22Rv1 (cell line): ENCODE data around the gene GSG1L.

Experiments used
- ZFX ChIP-seq: fragments of 450-650 bp; IDR thresholded peaks from 2 replicates; pipeline ENCODE4 v1.6.1; 2017; ENCODE audit warnings: antibody characterized with exemption, borderline replicate concordance
- TF ChIP-seq, protein P1 (sequence below): fragments of 450-650 bp; IDR thresholded peaks from 2 replicates; pipeline ENCODE4 v1.5.1; 2017; ENCODE audit warnings: mild to moderate bottlenecking

DNA sequence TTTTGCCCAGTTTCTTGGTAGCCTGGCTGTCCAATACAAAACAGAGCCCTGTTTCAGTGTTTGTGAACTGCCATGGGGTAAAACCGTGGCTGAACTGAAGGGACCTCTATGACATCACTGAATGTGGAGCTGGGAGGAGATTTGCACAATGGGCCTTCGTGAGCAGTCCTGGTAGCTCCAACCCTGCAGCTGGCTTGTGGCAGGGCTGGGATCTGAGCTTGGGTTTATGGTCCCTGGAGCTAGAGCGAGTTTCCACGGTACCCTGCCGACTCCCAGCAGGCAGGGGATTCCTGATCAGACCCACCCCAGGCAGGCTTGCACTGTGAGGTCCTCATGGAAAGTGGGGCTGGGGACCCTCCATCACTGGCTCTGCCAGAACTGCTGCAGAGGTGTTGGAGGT is 247.0 kb downstream of the GSG1L start:
- TF ChIP-seq, protein P1, sequence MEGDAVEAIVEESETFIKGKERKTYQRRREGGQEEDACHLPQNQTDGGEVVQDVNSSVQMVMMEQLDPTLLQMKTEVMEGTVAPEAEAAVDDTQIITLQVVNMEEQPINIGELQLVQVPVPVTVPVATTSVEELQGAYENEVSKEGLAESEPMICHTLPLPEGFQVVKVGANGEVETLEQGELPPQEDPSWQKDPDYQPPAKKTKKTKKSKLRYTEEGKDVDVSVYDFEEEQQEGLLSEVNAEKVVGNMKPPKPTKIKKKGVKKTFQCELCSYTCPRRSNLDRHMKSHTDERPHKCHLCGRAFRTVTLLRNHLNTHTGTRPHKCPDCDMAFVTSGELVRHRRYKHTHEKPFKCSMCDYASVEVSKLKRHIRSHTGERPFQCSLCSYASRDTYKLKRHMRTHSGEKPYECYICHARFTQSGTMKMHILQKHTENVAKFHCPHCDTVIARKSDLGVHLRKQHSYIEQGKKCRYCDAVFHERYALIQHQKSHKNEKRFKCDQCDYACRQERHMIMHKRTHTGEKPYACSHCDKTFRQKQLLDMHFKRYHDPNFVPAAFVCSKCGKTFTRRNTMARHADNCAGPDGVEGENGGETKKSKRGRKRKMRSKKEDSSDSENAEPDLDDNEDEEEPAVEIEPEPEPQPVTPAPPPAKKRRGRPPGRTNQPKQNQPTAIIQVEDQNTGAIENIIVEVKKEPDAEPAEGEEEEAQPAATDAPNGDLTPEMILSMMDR = no peak
- no peak for TF ChIP-seq ZFX
